GM13976 (cell line): ENCODE data around the gene SZT2.

ENCODE experiments used
- DNase-seq: peaks from one replicate; pipeline ENCODE4 v3.0.0; 2012; ENCODE audit warnings: low spot score
- in situ Hi-C: fragments of 300-500 bp; cut with MboI; formaldehyde crosslinking; loops from one replicate; pipeline ENCODE4 v1.12.0; 2022; ENCODE audit warnings: low sequenced_read_pairs, mixed read lengths, inconsistent platforms; ENCODE audit not compliant: unreplicated experiment
- TF ChIP-seq, protein P1 (sequence below): IDR thresholded peaks from 2 replicates; pipeline ENCODE4 v1.5.1; 2012; ENCODE audit warnings: borderline replicate concordance, mild to moderate bottlenecking; ENCODE audit not compliant: insufficient read depth; ENCODE audit errors: extremely low read depth, missing control alignments, control extremely low read depth

The SZT2 gene

DNA sequence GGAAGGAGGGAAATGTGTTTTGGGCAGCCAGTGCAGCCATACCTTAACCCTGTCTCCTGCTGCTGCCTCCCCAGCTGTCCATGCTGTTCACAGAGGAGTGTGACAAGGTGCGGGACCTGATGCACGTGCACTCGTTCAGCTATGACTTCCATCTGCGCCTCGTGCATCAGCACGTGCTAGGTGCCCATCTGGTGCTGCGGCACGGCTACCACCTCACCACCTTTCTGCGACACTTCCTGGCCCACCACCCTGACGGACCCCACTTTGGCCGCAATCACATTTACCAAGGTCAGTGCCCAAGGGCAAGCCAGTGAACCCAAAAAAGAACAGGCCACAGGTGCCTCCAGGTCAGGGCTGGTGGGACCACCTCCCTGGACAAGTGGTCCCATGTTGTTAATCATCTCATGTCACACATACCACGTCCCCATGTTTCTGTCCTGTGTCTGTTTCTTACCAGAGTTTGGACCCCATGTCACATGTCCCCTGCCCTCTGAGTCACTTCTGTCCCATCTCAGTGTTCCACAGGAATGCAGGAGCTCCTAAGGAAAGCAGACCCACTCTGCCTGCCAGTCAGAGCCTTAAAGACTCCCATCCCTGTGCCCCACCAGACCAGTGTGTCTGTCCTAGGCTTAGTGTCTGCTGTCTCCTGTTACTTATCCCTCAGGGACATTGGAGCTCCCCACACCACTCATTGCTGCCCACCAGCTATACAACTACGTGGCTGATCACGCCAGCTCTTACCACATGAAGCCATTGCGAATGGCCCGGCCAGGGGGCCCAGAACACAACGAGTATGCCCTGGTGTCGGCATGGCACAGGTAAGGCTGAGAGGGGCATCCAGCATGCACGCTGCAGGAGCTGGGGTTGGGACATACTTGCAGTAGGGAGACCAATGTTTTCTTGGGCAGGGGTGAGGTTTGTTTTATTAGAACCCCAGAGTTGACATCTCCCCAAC is 57.5 kb downstream of the SZT2 start:
- DNase-seq, result no peak
- in situ Hi-C loops, result no loop called here
- TF ChIP-seq, protein P1, sequence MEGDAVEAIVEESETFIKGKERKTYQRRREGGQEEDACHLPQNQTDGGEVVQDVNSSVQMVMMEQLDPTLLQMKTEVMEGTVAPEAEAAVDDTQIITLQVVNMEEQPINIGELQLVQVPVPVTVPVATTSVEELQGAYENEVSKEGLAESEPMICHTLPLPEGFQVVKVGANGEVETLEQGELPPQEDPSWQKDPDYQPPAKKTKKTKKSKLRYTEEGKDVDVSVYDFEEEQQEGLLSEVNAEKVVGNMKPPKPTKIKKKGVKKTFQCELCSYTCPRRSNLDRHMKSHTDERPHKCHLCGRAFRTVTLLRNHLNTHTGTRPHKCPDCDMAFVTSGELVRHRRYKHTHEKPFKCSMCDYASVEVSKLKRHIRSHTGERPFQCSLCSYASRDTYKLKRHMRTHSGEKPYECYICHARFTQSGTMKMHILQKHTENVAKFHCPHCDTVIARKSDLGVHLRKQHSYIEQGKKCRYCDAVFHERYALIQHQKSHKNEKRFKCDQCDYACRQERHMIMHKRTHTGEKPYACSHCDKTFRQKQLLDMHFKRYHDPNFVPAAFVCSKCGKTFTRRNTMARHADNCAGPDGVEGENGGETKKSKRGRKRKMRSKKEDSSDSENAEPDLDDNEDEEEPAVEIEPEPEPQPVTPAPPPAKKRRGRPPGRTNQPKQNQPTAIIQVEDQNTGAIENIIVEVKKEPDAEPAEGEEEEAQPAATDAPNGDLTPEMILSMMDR, result no peak

GRCh38 chr1:43447891-43448708 is 58.4 kb downstream of the SZT2 start:
- in situ Hi-C loops, result no loop called here
- no peak for DNase-seq
- TF ChIP-seq, protein P1, result no peak

GRCh38 chr1:43448955-43449707 is 59.4 kb downstream of the SZT2 start:
- in situ Hi-C loops, result no loop called here
- no peak for DNase-seq
- TF ChIP-seq, protein P1, result no peak

DNA sequence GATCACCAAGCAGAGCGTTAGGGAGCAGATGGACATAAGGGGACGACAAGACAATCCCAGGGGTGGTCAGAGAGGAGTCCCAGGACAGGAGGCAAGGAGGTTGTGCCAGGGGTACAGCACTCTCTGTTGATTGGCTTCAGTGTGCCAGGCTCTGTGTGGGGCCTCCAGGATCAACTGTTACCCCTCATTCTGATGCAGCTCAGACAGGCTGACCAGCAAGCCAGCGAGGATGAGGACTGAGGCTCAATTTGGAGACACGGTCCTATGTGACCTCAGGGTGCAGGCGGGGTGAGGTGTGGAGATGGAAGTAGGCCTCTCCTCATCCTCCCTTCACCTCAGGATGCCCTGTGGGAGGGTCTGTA is 60.0 kb downstream of the SZT2 start:
- TF ChIP-seq, protein P1, result no peak
- in situ Hi-C loops, result no loop called here
- no peak for DNase-seq

DNA sequence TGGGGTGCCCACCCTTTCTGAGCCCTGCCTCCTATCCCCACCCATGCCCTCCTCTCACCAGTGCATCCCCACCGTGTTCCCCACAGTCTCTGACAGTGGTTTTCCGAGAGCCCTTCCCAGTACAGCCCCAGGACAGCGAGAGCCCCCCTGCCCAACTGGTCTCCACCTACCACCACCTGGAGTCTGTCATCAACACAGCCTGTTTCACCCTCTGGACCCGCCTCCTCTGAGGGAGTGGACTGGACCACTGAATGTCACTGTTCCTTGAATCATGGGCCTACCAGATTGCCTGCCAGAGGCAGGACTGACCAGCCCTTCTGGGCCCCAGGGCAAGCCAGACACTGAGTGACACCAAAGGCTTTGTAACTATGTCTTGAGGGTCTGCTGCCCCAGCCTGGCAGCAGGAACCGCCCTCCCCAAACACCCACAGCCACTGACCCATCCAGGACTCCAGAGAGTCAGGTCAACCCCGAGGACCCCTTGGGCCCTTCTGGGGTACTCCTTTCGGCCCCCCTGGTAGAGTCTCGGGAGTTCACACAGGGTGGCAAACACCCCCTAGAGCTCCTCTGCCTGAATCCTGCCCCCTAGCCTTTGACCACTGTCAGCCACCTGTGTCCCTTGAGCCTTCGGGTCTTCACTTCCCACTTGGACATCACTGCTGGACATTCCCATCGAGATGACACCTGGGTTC is 60.7 kb downstream of the SZT2 start:
- in situ Hi-C loops, result no loop called here
- no peak for DNase-seq
- TF ChIP-seq, protein P1, result no peak

DNA sequence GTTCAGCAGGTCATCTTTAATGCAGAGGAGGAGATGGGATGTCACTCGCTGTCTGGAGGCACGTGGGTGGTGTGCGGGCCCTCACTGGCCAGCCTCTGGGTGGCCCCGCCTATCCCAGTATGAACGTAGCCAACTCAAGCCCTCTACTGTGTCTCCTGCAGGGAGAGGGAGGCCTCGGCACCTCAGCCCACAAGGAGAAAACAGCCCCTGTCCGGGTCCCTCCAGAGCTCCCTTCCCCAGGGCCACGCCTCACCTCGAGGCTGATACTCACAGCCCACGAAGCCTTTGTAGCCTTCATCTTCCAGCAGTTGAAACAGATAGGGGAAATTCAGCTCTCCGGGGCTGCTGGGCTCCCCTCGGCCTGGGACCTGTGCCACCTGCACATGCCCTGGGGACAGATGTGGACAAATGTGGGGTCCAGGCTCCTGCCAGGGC is 61.5 kb downstream of the SZT2 start:
- in situ Hi-C loops, result no loop called here
- DNase-seq, result no peak
- TF ChIP-seq, protein P1, result no peak
